H9 (cell line): ENCODE measurements around the gene PPP1R16B. TPM values are rescaled to one million over a fixed set of nuclear protein-coding genes. Genes with fewer than 3 reads are reported as not detected.

Experiments
- DNase-seq: peaks from one replicate; pipeline ENCODE4 v3.0.0-alpha.2; 2017
- H2AFZ ChIP-seq: one replicate; pipeline ENCODE4 v1.6.1; 2013; ENCODE audit warnings: mild to moderate bottlenecking, low read length, control low read depth, moderate library complexity
- H2AK5ac ChIP-seq: 2 replicates; pipeline ENCODE4 v1.6.1; 2013; ENCODE audit warnings: low read length, control low read depth, mixed read lengths; ENCODE audit not compliant: insufficient read length
- H2BK120ac ChIP-seq: one replicate; pipeline ENCODE4 v1.6.1; 2013; ENCODE audit warnings: low read depth, mild to moderate bottlenecking, low read length, control low read depth, inconsistent platforms; ENCODE audit not compliant: poor library complexity, severe bottlenecking
- H2BK12ac ChIP-seq: 2 replicates; pipeline ENCODE4 v1.6.1; 2013; ENCODE audit warnings: low read length, control low read depth, mixed read lengths, low read depth; ENCODE audit not compliant: insufficient read length
- H2BK15ac ChIP-seq: 2 replicates; pipeline ENCODE4 v1.6.1; 2013; ENCODE audit warnings: low read depth, low read length, control low read depth
- H2BK20ac ChIP-seq: one replicate; pipeline ENCODE4 v1.6.1; 2013; ENCODE audit warnings: low read depth, mild to moderate bottlenecking, low read length, control low read depth, inconsistent platforms; ENCODE audit not compliant: poor library complexity, severe bottlenecking
- H2BK5ac ChIP-seq: 2 replicates; pipeline ENCODE4 v1.6.1; 2013; ENCODE audit warnings: low read length, control low read depth, mixed read lengths; ENCODE audit not compliant: insufficient read length
- H3K14ac ChIP-seq: 2 replicates; pipeline ENCODE4 v1.6.1; 2013; ENCODE audit warnings: low read length, control low read depth; ENCODE audit not compliant: insufficient read depth
- H3K18ac ChIP-seq: 2 replicates; pipeline ENCODE4 v1.6.1; 2013; ENCODE audit warnings: low read depth, mild to moderate bottlenecking, mixed read lengths, low read length, control low read depth; ENCODE audit not compliant: insufficient read length
- H3K23ac ChIP-seq: 2 replicates; pipeline ENCODE4 v1.6.1; 2013; ENCODE audit warnings: low read length, control low read depth, mixed read lengths, low read depth; ENCODE audit not compliant: insufficient read length
- H3K23me2 ChIP-seq: 2 replicates; pipeline ENCODE4 v1.6.1; 2013; ENCODE audit warnings: low read depth, mild to moderate bottlenecking, mixed read lengths, low read length, control low read depth; ENCODE audit not compliant: insufficient read length, poor library complexity, severe bottlenecking
- H3K27ac ChIP-seq: 2 replicates; pipeline ENCODE4 v1.5.1; 2013; ENCODE audit warnings: low read length, control low read depth, mixed read lengths, low read depth; ENCODE audit not compliant: insufficient read length
- H3K27me3 ChIP-seq: 2 replicates; pipeline ENCODE4 v1.6.1; 2013; ENCODE audit warnings: low read length, control low read depth, inconsistent platforms; ENCODE audit not compliant: insufficient read depth
- H3K4ac ChIP-seq: 2 replicates; pipeline ENCODE4 v1.6.1; 2013; ENCODE audit warnings: low read depth, mild to moderate bottlenecking, control low read depth, inconsistent platforms, low read length, moderate library complexity
- H3K4me1 ChIP-seq: 2 replicates; pipeline ENCODE4 v1.6.1; 2013; ENCODE audit warnings: low read length, control low read depth, inconsistent platforms; ENCODE audit not compliant: insufficient read depth
- H3K4me2 ChIP-seq: 2 replicates; pipeline ENCODE4 v1.6.1; 2013; ENCODE audit warnings: low read length, control low read depth, mixed read lengths; ENCODE audit not compliant: insufficient read length, insufficient read depth
- H3K56ac ChIP-seq: 2 replicates; pipeline ENCODE4 v1.6.1; 2013; ENCODE audit warnings: low read depth, mild to moderate bottlenecking, mixed read lengths, low read length, control low read depth; ENCODE audit not compliant: insufficient read length
- H3K79me1 ChIP-seq: 2 replicates; pipeline ENCODE4 v1.6.1; 2013; ENCODE audit warnings: low read depth, mild to moderate bottlenecking, moderate library complexity, low read length, control low read depth, inconsistent platforms; ENCODE audit not compliant: insufficient read depth, poor library complexity, severe bottlenecking
- H3K79me2 ChIP-seq: 2 replicates; pipeline ENCODE4 v1.6.1; 2013; ENCODE audit warnings: low read length, control low read depth, inconsistent platforms; ENCODE audit not compliant: insufficient read depth
- H3K9ac ChIP-seq: 2 replicates; pipeline ENCODE4 v1.6.1; 2013; ENCODE audit warnings: low read length, control low read depth, mixed read lengths; ENCODE audit not compliant: insufficient read length; ENCODE audit errors: extremely low read depth
- H3K9me3 ChIP-seq: one replicate; pipeline ENCODE4 v1.6.1; 2013; ENCODE audit warnings: low read depth, low read length, inconsistent platforms; ENCODE audit not compliant: control insufficient read depth
- H3T11ph ChIP-seq: one replicate; pipeline ENCODE4 v1.6.1; 2013; ENCODE audit warnings: mild to moderate bottlenecking, low read length, control low read depth, inconsistent platforms
- H4K20me1 ChIP-seq: one replicate; pipeline ENCODE4 v1.6.1; 2013; ENCODE audit not compliant: control insufficient read depth, insufficient read length, insufficient read depth
- H4K5ac ChIP-seq: 2 replicates; pipeline ENCODE4 v1.6.1; 2013; ENCODE audit warnings: low read depth, mild to moderate bottlenecking, mixed read lengths, low read length, control low read depth; ENCODE audit not compliant: insufficient read length
- H4K8ac ChIP-seq: replicated peaks from 2 replicates; pipeline ENCODE4 v1.6.1; 2013; ENCODE audit warnings: low read length, control low read depth, mixed read lengths, low read depth; ENCODE audit not compliant: insufficient read length
- H4K91ac ChIP-seq: 2 replicates; pipeline ENCODE4 v1.6.1; 2013; ENCODE audit warnings: low read depth, mild to moderate bottlenecking, moderate library complexity, mixed read lengths, low read length, control low read depth; ENCODE audit not compliant: insufficient read length
- H3K27ac Mint-ChIP-seq, 3 experiments: 2 replicates in 2 of 3; 3 replicates in 1 of 3; pipeline ENCODE4 v1.8.0; 2020 to 2021; ENCODE audit warnings: mixed read lengths in 3 of 3, mild to moderate bottlenecking in 1 of 3, moderate library complexity in 1 of 3
- H3K27me3 Mint-ChIP-seq: 2 replicates; pipeline ENCODE4 v1.8.0; 2021; ENCODE audit warnings: low read depth, mild to moderate bottlenecking, moderate library complexity, mixed read lengths
- H3K36me3 Mint-ChIP-seq, 3 experiments: 2 replicates in 2 of 3; 3 replicates in 1 of 3; pipeline ENCODE4 v1.8.0; 2020 to 2021; ENCODE audit warnings: low read depth in 3 of 3, mixed read lengths in 3 of 3; ENCODE audit not compliant: insufficient read depth in 1 of 3
- H3K4me1 Mint-ChIP-seq, 2 experiments: 2 replicates each; pipeline ENCODE4 v1.8.0; 2020; ENCODE audit warnings: mixed read lengths in 2 of 2
- H3K4me3 Mint-ChIP-seq, 2 experiments: 2 replicates in 1 of 2; 3 replicates in 1 of 2; pipeline ENCODE4 v1.8.0; 2020 to 2021; ENCODE audit warnings: mild to moderate bottlenecking in 2 of 2, mixed read lengths in 2 of 2, moderate library complexity in 1 of 2
- H3K9me3 Mint-ChIP-seq, 2 experiments: 2 replicates in 1 of 2; 3 replicates in 1 of 2; pipeline ENCODE4 v1.8.0; 2020; ENCODE audit warnings: mild to moderate bottlenecking in 2 of 2, mixed read lengths in 2 of 2, moderate library complexity in 1 of 2
- WGBS: extraction: QIAGEN DNeasy Blood & Tissue Kit; methylation state at CpG from one replicate; pipeline ENCODE4 v1.1.7; 2013; ENCODE audit warnings: missing lambda C conversion rate, low lambda C conversion rate, mixed read lengths; ENCODE audit not compliant: insufficient read length; ENCODE audit errors: extremely low coverage; 5-methylcytosine and 5-hydroxymethylcytosine counted together
- total RNA-seq: library from RNA; stranded (reverse); gene quantifications from 2 replicates; pipeline ENCODE4 v1.2.1, GENCODE V29; 2021
- TF ChIP-seq, protein P1 (sequence below): fragments of 200-600 bp; sonication (generic); conservative IDR thresholded peaks from 3 replicates; pipeline ENCODE4 v1.8.0; 2021; ENCODE audit warnings: antibody characterized with exemption, mild to moderate bottlenecking

The PPP1R16B gene
- total RNA-seq, 1 experiment from 2014 or later, result 8.2 TPM

DNA sequence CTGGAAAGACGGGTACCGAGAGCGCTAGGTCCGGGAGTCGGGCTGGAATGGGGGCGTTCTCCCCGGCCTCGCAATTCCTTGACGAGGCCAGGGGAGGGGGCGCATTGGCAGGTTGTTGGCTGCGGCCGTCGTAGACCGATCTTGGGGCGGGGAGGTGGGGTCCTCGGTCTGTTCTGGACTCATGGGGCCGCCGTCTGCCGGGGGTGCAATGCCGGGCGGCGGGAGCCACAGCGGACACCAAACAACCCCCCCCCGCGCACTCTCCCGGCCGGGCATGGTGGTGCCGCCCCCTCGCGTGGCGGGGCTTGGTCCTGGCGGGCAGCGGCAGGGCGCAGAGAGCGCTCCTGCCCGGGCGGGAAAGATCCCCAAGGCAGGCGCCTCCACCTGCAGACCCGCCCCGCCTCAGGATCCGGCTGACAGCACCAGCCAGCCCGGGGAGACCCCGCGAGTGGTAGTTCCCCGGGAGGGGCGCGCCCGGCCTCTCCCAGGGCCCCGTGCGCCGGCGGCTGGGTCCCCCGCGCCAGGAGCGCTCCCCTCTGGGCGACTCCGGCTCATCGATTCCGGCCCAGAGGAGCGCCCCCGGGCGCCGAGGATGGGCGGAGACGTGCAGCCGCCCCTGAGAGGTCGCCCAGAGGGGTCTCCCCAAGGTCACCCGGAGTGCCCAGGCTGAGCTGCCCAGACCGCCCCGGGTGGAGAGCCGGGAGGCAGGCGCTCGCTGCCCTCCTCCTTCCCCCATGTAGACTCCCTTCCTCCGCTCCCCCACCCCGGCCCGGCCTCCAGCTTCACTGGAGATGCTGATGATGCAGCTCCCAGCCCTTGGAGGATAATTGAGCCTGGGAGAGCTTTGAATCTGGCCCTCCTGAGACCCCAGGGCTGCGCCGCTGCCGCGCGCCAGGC is 709 bp downstream of the PPP1R16B start:
- Histone ChIP-seq H3K79me2 (no peaks in the 10 kb centered on the region), H3K14ac (no peak overlapping the region), H3K23me2 (peaks cover 21% of the 10 kb centered on the region), H3K4me1 (peaks cover 3% of the 10 kb centered on the region; the same call in 1 of the 2 replicates), H3K9me3 (no peaks in the 10 kb centered on the region), H4K5ac (no peak overlapping the region), H3K23ac (no peak overlapping the region), H2AK5ac (no peak overlapping the region), H3K27me3 (no peaks in the 10 kb centered on the region), H3K56ac (no peak overlapping the region), H2BK15ac (no peak overlapping the region), H4K20me1 (no peaks in the 10 kb centered on the region), H3K9ac (peak overlapping the region; percentile 56), H2BK20ac (no peak overlapping the region), H2BK120ac (no peak overlapping the region), H4K91ac (no peak overlapping the region), H4K8ac (no peak overlapping the region), H3K18ac (no peak overlapping the region), H3K27ac (no peak overlapping the region), H3K79me1 (no peaks in the 10 kb centered on the region), H3T11ph (no peak overlapping the region), H2BK12ac (no peak overlapping the region), H2AFZ (no peak overlapping the region), H3K4me2 (peak overlapping the region; percentile 55), H2BK5ac (no peak overlapping the region), H3K4ac (no peak overlapping the region)
- H3K4me1 Mint-ChIP-seq, result peaks cover 34% of the 10 kb centered on the region in 2 experiments
- peaks cover 0 to 6% (median 0%) of the 10 kb centered on the region in 3 experiments; a peak in 4 of 7 replicates for H3K36me3 Mint-ChIP-seq
- peak overlapping the region in 1 of 3 experiments; percentile 15; a peak in 1 of 7 replicates for H3K27ac Mint-ChIP-seq
- DNase-seq, result no peak
- peak overlapping the region; percentile 81 to 92 for H3K4me3 Mint-ChIP-seq
- H3K27me3 Mint-ChIP-seq, result peaks cover 25% of the 10 kb centered on the region
- H3K9me3 Mint-ChIP-seq, result peaks cover 0 to 3% of the 10 kb centered on the region in 2 experiments; a peak in 1 of 5 replicates
- no CpG with 5 or more reads among the region's 81 CpGs for WGBS
- TF ChIP-seq, protein P1, sequence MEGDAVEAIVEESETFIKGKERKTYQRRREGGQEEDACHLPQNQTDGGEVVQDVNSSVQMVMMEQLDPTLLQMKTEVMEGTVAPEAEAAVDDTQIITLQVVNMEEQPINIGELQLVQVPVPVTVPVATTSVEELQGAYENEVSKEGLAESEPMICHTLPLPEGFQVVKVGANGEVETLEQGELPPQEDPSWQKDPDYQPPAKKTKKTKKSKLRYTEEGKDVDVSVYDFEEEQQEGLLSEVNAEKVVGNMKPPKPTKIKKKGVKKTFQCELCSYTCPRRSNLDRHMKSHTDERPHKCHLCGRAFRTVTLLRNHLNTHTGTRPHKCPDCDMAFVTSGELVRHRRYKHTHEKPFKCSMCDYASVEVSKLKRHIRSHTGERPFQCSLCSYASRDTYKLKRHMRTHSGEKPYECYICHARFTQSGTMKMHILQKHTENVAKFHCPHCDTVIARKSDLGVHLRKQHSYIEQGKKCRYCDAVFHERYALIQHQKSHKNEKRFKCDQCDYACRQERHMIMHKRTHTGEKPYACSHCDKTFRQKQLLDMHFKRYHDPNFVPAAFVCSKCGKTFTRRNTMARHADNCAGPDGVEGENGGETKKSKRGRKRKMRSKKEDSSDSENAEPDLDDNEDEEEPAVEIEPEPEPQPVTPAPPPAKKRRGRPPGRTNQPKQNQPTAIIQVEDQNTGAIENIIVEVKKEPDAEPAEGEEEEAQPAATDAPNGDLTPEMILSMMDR, result peak; percentile 30
